ENCODE data around the gene RELL2. TPM values are rescaled to one million over a fixed set of nuclear protein-coding genes. Genes with fewer than 3 reads are reported as not detected.

Gene RELL2
- total RNA-seq, 1 donor from 2014 or later, result 6.1 TPM

DNA sequence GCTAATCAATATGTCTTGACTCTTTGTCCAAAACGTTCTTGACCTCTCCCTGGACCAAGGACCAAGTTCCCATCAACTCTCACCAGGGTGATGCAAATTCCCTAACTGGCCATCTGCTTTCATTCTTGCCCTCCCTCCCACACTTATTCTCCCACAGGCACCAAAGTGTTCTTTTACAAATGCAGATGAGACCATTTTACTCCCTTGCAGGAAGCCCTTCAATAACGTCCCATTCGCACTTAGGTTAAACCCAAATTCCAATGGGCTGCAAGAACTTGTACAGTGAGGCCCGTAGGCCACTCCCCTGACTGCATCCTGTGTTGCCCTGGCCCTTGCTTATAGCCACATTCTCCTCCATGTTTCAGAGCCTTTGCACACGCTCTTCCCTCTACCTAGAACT lies 38.0 kb downstream of the RELL2 start:
- DNase-seq (no peak), ATAC-seq (no peak)
- no peaks in the 10 kb centered on the region for H3K9me3 ChIP-seq
- H3K27me3 ChIP-seq, result no peaks in the 10 kb centered on the region
- no peak overlapping the region for H3K4me3 ChIP-seq
- intact Hi-C loops (cut with DNase I), result no loop called here
- TF ChIP-seq, protein P1, sequence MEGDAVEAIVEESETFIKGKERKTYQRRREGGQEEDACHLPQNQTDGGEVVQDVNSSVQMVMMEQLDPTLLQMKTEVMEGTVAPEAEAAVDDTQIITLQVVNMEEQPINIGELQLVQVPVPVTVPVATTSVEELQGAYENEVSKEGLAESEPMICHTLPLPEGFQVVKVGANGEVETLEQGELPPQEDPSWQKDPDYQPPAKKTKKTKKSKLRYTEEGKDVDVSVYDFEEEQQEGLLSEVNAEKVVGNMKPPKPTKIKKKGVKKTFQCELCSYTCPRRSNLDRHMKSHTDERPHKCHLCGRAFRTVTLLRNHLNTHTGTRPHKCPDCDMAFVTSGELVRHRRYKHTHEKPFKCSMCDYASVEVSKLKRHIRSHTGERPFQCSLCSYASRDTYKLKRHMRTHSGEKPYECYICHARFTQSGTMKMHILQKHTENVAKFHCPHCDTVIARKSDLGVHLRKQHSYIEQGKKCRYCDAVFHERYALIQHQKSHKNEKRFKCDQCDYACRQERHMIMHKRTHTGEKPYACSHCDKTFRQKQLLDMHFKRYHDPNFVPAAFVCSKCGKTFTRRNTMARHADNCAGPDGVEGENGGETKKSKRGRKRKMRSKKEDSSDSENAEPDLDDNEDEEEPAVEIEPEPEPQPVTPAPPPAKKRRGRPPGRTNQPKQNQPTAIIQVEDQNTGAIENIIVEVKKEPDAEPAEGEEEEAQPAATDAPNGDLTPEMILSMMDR (IDR thresholded peaks at IDR 0.05), result no peak
- no peaks in the 10 kb centered on the region for H3K4me1 ChIP-seq
- H3K27ac ChIP-seq, result no peak overlapping the region
- peaks cover 13% of the 10 kb centered on the region for H3K36me3 ChIP-seq

DNA sequence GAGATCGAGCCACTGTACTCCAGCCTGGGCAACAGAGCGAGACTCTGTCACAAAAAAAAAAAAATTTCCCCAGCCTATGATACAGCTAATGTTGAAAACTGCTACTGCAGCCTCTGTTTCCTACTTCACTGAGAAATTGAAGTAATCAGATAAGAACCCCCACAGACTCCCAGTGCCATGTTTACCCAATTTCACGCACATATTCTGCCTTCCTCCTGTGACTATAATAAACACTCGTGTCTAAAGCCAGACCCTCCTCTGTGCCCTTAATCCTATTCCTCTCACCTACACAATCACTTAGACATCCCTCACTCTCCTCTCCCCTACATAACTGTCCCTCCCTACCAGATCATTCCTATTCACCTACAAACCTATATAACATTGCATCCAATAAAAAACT lies 38.9 kb downstream of the RELL2 start:
- peaks cover 6% of the 10 kb centered on the region for H3K4me1 ChIP-seq
- H3K36me3 ChIP-seq, result peaks cover 13% of the 10 kb centered on the region
- no peak for DNase-seq
- TF ChIP-seq, protein P1 (IDR thresholded peaks at IDR 0.05), result no peak
- H3K27me3 ChIP-seq, result no peaks in the 10 kb centered on the region
- no peak overlapping the region for H3K4me3 ChIP-seq
- H3K27ac ChIP-seq, result no peak overlapping the region
- H3K9me3 ChIP-seq, result no peaks in the 10 kb centered on the region
- intact Hi-C loops (cut with DNase I), result no loop called here
- ATAC-seq, result no peak

DNA sequence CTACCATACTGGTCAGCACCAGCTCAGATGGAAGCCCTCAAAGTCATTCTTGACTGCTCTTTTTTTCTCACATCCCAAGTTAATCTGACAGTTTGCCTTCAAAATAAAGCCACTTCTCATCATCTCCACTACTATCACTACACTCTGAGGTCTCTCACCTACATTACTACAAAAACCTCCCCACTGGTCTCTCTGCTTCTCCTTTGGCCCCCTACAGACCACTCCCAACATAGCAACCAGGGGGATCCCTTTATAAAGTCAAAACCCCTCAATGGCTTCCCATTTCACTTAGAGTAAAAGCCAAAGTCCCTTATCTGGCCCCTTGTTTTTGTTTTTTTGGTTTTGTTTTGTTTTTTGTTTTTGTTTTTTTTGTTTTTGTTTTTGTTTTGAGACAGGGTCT lies 40.6 kb downstream of the RELL2 start:
- no peak for DNase-seq
- Histone ChIP-seq H3K36me3 (peaks cover 9% of the 10 kb centered on the region), H3K27me3 (no peaks in the 10 kb centered on the region), H3K4me3 (no peak overlapping the region), H3K9me3 (no peaks in the 10 kb centered on the region), H3K4me1 (peaks cover 16% of the 10 kb centered on the region), H3K27ac (no peak overlapping the region)
- intact Hi-C loops (cut with DNase I), result no loop called here
- no peak for ATAC-seq
- TF ChIP-seq, protein P1 (IDR thresholded peaks at IDR 0.05), result no peak

DNA sequence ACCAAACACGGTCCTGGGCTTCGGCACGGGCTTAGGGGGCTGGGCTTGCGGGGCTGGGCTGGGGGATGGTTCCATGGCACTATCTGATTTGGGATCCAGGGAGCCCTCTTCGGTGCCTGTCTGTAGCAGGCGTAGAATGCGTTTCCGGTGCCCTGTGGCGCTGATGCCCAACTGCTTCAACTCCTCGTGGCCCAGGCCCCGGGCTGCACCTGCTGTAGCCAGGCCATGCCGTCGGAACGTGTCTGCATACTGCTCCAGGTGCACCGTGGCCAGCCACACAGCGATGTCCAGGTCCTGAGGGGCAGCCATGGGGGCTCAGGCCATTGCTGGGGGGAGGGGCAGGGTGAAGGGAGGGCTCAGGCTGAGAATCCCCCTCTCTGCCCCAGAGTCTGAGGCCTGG lies 43.4 kb downstream of the RELL2 start:
- Histone ChIP-seq H3K4me1 (peaks cover 26% of the 10 kb centered on the region), H3K27me3 (no peaks in the 10 kb centered on the region), H3K27ac (no peak overlapping the region), H3K9me3 (no peaks in the 10 kb centered on the region), H3K4me3 (peak overlapping the region; percentile 25), H3K36me3 (peaks cover 6% of the 10 kb centered on the region)
- TF ChIP-seq, protein P1 (IDR thresholded peaks at IDR 0.05), result no peak
- ATAC-seq, result no peak
- DNase-seq, result no peak
- intact Hi-C loops (cut with DNase I), result no loop called here

DNA sequence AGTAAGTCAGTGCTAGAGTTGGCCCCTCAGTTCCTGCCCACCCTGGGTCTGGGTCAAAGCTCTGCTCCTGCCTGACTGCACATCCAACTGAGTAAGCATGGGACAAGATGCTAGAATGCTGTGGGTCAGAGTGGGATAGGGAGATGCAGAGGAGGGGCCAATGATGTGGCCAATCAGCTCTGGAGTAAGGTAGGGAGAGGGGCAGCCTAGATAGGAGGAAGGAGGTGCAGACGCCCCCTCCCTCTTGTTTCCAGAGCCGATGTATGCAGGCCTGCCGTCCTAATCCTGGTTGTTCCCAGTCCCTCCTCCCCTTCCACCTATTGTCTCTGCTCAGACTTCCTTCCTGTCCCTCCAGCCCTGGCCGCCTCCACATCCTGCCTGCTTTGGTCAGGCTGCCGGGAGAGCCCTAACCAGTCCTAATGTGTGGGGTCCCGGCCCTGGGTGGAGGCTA lies 44.0 kb downstream of the RELL2 start:
- intact Hi-C loops (cut with DNase I), result no loop called here
- TF ChIP-seq, protein P1 (IDR thresholded peaks at IDR 0.05), result no peak
- H3K4me3 ChIP-seq, result peak overlapping the region; percentile 56
- peaks cover 26% of the 10 kb centered on the region for H3K4me1 ChIP-seq
- DNase-seq, result no peak
- no peaks in the 10 kb centered on the region for H3K9me3 ChIP-seq
- peaks cover 6% of the 10 kb centered on the region for H3K36me3 ChIP-seq
- H3K27ac ChIP-seq, result peak overlapping the region; percentile 81
- H3K27me3 ChIP-seq, result no peaks in the 10 kb centered on the region
- peak; percentile 33 for ATAC-seq

DNA sequence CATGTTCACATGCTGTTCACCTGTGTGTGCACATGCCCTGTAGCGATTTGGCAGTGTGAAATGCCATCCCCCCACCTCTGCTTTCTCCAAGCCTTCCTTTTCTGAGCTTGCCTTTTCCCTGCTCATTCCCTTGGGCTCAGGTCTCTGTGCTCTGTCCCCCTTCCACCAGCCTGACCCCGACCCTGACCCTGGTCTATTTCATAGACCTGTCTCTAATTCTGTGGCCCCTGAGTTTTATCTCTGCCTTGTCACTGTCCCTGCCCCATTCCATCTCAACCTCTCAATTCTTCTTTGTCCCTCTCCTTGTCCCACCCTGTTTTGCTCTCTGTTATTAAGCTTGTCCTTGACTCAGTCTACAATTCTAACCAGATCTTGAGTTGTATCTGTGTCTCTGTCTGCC lies 44.5 kb downstream of the RELL2 start:
- H3K27me3 ChIP-seq, result no peaks in the 10 kb centered on the region
- H3K4me1 ChIP-seq, result peaks cover 26% of the 10 kb centered on the region
- intact Hi-C loops (cut with DNase I), result no loop called here
- DNase-seq (no peak), ATAC-seq (no peak)
- H3K9me3 ChIP-seq, result no peaks in the 10 kb centered on the region
- H3K4me3 ChIP-seq, result peak overlapping the region; percentile 56
- peak overlapping the region; percentile 81 for H3K27ac ChIP-seq
- H3K36me3 ChIP-seq, result peaks cover 6% of the 10 kb centered on the region
- TF ChIP-seq, protein P1 (IDR thresholded peaks at IDR 0.05), result no peak
